H1 (cell line): Measurements from ENCODE around the gene ADCK1. TPM values are rescaled to one million over a fixed set of nuclear protein-coding genes. Genes with fewer than 3 reads are reported as not detected.

ENCODE experiments used
- ASH2L ChIP-seq: fragments of 200-600, 300-600 bp; sonication (generic); IDR thresholded peaks from one replicate; pipeline ENCODE4 v1.7.1; 2017; ENCODE audit warnings: low read length
- SIN3A ChIP-seq, 2 experiments: IDR thresholded peaks in 1 of 2; conservative IDR thresholded peaks in 1 of 2; 2 replicates each; pipeline ENCODE4 v1.6.1; 2011 to 2012; ENCODE audit warnings: low read length in 2 of 2, improper control_type of control experiment in 1 of 2, low read depth in 1 of 2, mild to moderate bottlenecking in 1 of 2
- SP1 ChIP-seq: IDR thresholded peaks from 2 replicates; pipeline ENCODE4 v1.6.1; 2011; ENCODE audit warnings: low read depth, low read length
- polyA plus RNA-seq, 7 experiments: library from polyadenylated mRNA; depleted of rRNA in 3 of 7; stranded (reverse) in 5 of 7; unstranded in 2 of 7; fragments of >200 nt in 5 of 7; fragments of 200-250 nt in 2 of 7; gene quantifications; 1 replicate in 5 of 7; 2 replicates in 1 of 7; 4 replicates in 1 of 7; pipeline versions ENCODE4 v1.2.1 to v1.2.3, GENCODE V29; 2011 to 2013; ENCODE audit warnings: missing spikeins in 2 of 7, mixed read lengths in 2 of 7
- total RNA-seq: library from RNA; stranded (reverse); fragmentation: NEBNext Ultra II Directional; extraction: Animal tissue kit (Norgen Biotek cat#: 25700); gene quantifications from 2 replicates; pipeline ENCODE4 v1.2.1, GENCODE V29; 2021
- TF ChIP-seq, protein P1 (sequence below): IDR thresholded peaks from 2 replicates; pipeline ENCODE4 v1.6.1; 2012; ENCODE audit warnings: low read length, inconsistent platforms

The ADCK1 gene
- total and polyA plus RNA-seq, 2 of the 8 experiments (the other 6 are each of a cell fraction or from before 2014, with no cell fraction given): 11.0 to 16.8 TPM

DNA sequence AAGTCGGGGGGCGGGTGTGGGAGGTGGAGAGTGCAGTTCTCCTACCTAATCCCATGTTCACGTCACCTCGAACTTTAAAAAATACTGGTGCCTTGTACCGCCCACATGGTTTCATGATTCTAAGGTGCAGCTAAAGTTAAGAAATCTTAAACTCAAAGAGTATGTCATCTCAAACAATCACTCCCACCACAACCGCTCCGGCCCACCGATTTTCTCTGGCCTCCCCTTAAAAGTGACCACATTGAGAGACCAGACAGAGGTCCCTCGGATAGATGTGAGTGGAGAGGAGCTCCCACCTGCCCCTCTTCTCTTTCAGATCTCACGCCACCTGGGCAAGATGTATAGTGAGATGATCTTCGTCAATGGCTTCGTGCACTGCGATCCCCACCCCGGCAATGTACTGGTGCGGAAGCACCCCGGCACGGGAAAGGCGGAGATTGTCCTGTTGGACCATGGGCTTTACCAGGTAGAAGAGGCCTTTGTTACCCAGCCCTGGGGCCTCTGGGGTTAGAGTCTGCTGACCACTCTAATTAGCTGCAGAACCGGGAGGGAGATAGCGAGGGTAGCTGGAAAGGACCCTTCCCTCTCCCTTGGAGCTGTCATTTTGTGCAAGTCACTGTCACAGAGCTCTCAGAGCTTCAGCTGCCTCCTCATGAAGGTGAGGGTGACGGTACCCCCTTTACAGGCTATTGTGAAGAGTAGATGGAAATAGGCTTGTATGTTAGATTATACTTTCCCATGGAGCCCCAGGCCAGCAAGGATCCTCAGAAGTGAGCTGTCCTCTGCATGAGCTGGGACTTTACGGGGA, 124.4 kb downstream of the ADCK1 start (continued):
- TF ChIP-seq, protein P1, sequence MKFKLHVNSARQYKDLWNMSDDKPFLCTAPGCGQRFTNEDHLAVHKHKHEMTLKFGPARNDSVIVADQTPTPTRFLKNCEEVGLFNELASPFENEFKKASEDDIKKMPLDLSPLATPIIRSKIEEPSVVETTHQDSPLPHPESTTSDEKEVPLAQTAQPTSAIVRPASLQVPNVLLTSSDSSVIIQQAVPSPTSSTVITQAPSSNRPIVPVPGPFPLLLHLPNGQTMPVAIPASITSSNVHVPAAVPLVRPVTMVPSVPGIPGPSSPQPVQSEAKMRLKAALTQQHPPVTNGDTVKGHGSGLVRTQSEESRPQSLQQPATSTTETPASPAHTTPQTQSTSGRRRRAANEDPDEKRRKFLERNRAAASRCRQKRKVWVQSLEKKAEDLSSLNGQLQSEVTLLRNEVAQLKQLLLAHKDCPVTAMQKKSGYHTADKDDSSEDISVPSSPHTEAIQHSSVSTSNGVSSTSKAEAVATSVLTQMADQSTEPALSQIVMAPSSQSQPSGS: no peak
- TF ChIP-seq ASH2L (no peak), SIN3A (conservative IDR thresholded peaks at IDR 0.05 in 1 of 2, IDR thresholded peaks at IDR 0.05 in 1 of 2; ENCODE audit: low read depth in 1 of 2, low read length in 2 of 2) (no peak), SP1 (no peak)
